Measurements from ENCODE around the gene KANTR. TPM values are rescaled to one million over a fixed set of nuclear protein-coding genes. Genes with fewer than 3 reads are reported as not detected.

KANTR gene
- total RNA-seq, 1 experiment from 2014 or later = 7.7 TPM

- no peak overlapping the region for H3K23ac ChIP-seq (ENCODE audit: insufficient read length, low read depth, low read length)
- peaks cover 37 to 49% (median 41%) of the 10 kb centered on the region in 3 experiments for H3K36me3 Mint-ChIP-seq (ENCODE audit: insufficient read depth in 1 of 3, low read depth in 3 of 3)
- no peak overlapping the region for H3K9ac ChIP-seq (ENCODE audit: extremely low read depth, insufficient read length, low read length)
- TF ChIP-seq CTCF (conservative IDR thresholded peaks at IDR 0.05) = no peak
- no peak for DNase-seq
- H3K56ac ChIP-seq (ENCODE audit: insufficient read length, low read depth, low read length) = no peak overlapping the region
- no CpG with 5 or more reads among the region's 9 CpGs for WGBS (ENCODE audit: extremely low coverage, insufficient read length, low lambda C conversion rate)
- H3K23me2 ChIP-seq (ENCODE audit: insufficient read length, low read depth, low read length, poor library complexity, severe bottlenecking) = peaks cover 8% of the 10 kb centered on the region
- H3K9me3 Mint-ChIP-seq = peaks cover 74 to 82% of the 10 kb centered on the region in 2 experiments
- no peak overlapping the region for H2AK5ac ChIP-seq (ENCODE audit: insufficient read length, low read length)
- no peak overlapping the region for H3K27ac ChIP-seq (ENCODE audit: insufficient read length, low read depth, low read length)
- no peak overlapping the region for H4K91ac ChIP-seq (ENCODE audit: insufficient read length, low read depth, low read length)
- no peak overlapping the region for H3K27ac Mint-ChIP-seq
- no peak overlapping the region for H3K4me2 ChIP-seq (ENCODE audit: insufficient read depth, insufficient read length, low read length)
- no peak overlapping the region for H2BK5ac ChIP-seq (ENCODE audit: insufficient read length, low read length)
- H3K27me3 ChIP-seq (ENCODE audit: insufficient read depth, low read length) = 0 out of 2 replicates have a peak, but pooled peaks cover 3% of the 10 kb centered on the region
- peaks cover 10 to 27% of the 10 kb centered on the region in 2 experiments for H3K4me1 Mint-ChIP-seq
- no peaks in the 10 kb centered on the region for H4K20me1 ChIP-seq (ENCODE audit: control insufficient read depth, insufficient read depth, insufficient read length)
- no peak overlapping the region for H4K5ac ChIP-seq (ENCODE audit: insufficient read length, low read depth, low read length)
- H3K9me3 ChIP-seq (ENCODE audit: control insufficient read depth, low read depth, low read length) = peaks cover 35% of the 10 kb centered on the region
- no peak overlapping the region for H3K4ac ChIP-seq (ENCODE audit: low read depth, low read length)
- H3K18ac ChIP-seq (ENCODE audit: insufficient read length, low read depth, low read length) = no peak overlapping the region
- no peak overlapping the region for H2BK12ac ChIP-seq (ENCODE audit: insufficient read length, low read depth, low read length)
- no peak overlapping the region for H2BK120ac ChIP-seq (ENCODE audit: low read depth, low read length, poor library complexity, severe bottlenecking)
- no peak overlapping the region for H3T11ph ChIP-seq (ENCODE audit: low read length)
- peaks cover 10% of the 10 kb centered on the region; the same call in 1 of the 2 replicates for H3K27me3 Mint-ChIP-seq (ENCODE audit: low read depth)
- H4K8ac ChIP-seq (replicated peaks; ENCODE audit: insufficient read length, low read depth, low read length) = no peak overlapping the region
- H3K4me1 ChIP-seq (ENCODE audit: insufficient read depth, low read length) = no peaks in the 10 kb centered on the region
- no peaks in the 10 kb centered on the region for H3K79me1 ChIP-seq (ENCODE audit: insufficient read depth, low read depth, low read length, poor library complexity, severe bottlenecking)
- H2AFZ ChIP-seq (ENCODE audit: low read length) = no peak overlapping the region
- no peak overlapping the region; a peak in 2 of 5 replicates for H3K4me3 Mint-ChIP-seq
- no peaks in the 10 kb centered on the region for H3K79me2 ChIP-seq (ENCODE audit: insufficient read depth, low read length)
- no peak overlapping the region for H2BK20ac ChIP-seq (ENCODE audit: low read depth, low read length, poor library complexity, severe bottlenecking)
- H2BK15ac ChIP-seq (ENCODE audit: low read depth, low read length) = no peak overlapping the region
- H3K14ac ChIP-seq (ENCODE audit: insufficient read depth, low read length) = no peak overlapping the region
These were observed 9.1 kb upstream of the KANTR start for GRCh38 chrX:53084863-53085262.

Measured in H9 (cell line).